Left lobe of liver (tissue), 2 donors: ENCODE results near the gene RAB11FIP4. TPM values are rescaled to one million over a fixed set of nuclear protein-coding genes. Genes with fewer than 3 reads are reported as not detected.

Experiments
- ATAC-seq: fragments of 200-7000 bp; cut with Tn5 transposase; one replicate; pipeline ENCODE4 v1.9.1; 2020; ENCODE audit warnings: mild to moderate bottlenecking, moderate library complexity
- DNase-seq: peaks from one replicate; pipeline ENCODE4 v3.0.0-alpha.2; 2020; ENCODE audit warnings: low spot score
- total RNA-seq: library from RNA; stranded (reverse); gene quantifications from one replicate; pipeline ENCODE4 v1.2.1, GENCODE V29; 2021
- donor health status: DM: no; HTN: no; CAD: no; lungs with moderate emphysema.
- donor health status: DM: no; HTN: yes; CAD: no.

RAB11FIP4 gene
- total RNA-seq, 1 donor from 2014 or later, result 6.5 TPM

GRCh38 chr17:31517524-31517923 is 126.0 kb downstream of the RAB11FIP4 start:
- ATAC-seq (no peak), DNase-seq (no peak)

- ATAC-seq (no peak), DNase-seq (no peak)
Observed at GRCh38 chr17:31518478-31518877, 127.0 kb downstream of the RAB11FIP4 start.

- ATAC-seq (peak; percentile 32), DNase-seq (no peak)
Observed at GRCh38 chr17:31521632-31522283, 130.3 kb downstream of the RAB11FIP4 start.

- ATAC-seq (peak; percentile 62), DNase-seq (peak; percentile 73)
Observed at GRCh38 chr17:31522284-31522931, 130.9 kb downstream of the RAB11FIP4 start.

- DNase-seq (no peak), ATAC-seq (no peak)
Observed at GRCh38 chr17:31522987-31523495, 131.6 kb downstream of the RAB11FIP4 start.

- ATAC-seq (peak; percentile 3), DNase-seq (peak; percentile 56)
Observed at GRCh38 chr17:31523862-31524730, 132.6 kb downstream of the RAB11FIP4 start.

GRCh38 chr17:31524926-31525800 is 133.7 kb downstream of the RAB11FIP4 start:
- peak; percentile 92 for DNase-seq
- ATAC-seq, result peak; percentile 86

- DNase-seq (peak; percentile 58), ATAC-seq (peak; percentile 64)
Observed at GRCh38 chr17:31525801-31526549, 134.5 kb downstream of the RAB11FIP4 start.

GRCh38 chr17:31527606-31528005 is 136.1 kb downstream of the RAB11FIP4 start:
- ATAC-seq, result no peak
- DNase-seq, result no peak

- DNase-seq (no peak), ATAC-seq (no peak)
Observed at GRCh38 chr17:31528291-31528874, 136.9 kb downstream of the RAB11FIP4 start.

- DNase-seq (no peak), ATAC-seq (no peak)
Observed at GRCh38 chr17:31529841-31530251, 138.4 kb downstream of the RAB11FIP4 start.

- DNase-seq, result no peak
- no peak for ATAC-seq
Observed at GRCh38 chr17:31530391-31530985, 139.0 kb downstream of the RAB11FIP4 start.

- DNase-seq (no peak), ATAC-seq (no peak)
Observed at GRCh38 chr17:31531336-31531980, 140.0 kb downstream of the RAB11FIP4 start.

- DNase-seq, result no peak
- no peak for ATAC-seq
Observed at GRCh38 chr17:31532081-31532480, 140.6 kb downstream of the RAB11FIP4 start.

- ATAC-seq, result no peak
- no peak for DNase-seq
Observed at GRCh38 chr17:31532526-31532925, 141.1 kb downstream of the RAB11FIP4 start.

- ATAC-seq (peak; percentile 40), DNase-seq (no peak)
Observed at GRCh38 chr17:31533546-31534155, 142.2 kb downstream of the RAB11FIP4 start.

GRCh38 chr17:31534223-31534888 is 142.9 kb downstream of the RAB11FIP4 start:
- no peak for DNase-seq
- ATAC-seq, result no peak
